Colonic mucosa (tissue), 4 donors: ENCODE results near the gene SRPK1. TPM values are rescaled to one million over a fixed set of nuclear protein-coding genes. Genes with fewer than 3 reads are reported as not detected.

Experiments used
- DNase-seq: peaks from one replicate; pipeline ENCODE4 v3.0.0-alpha.2; 2020
- H3K27ac ChIP-seq: fragments of 200-600 bp; one replicate; pipeline ENCODE4 v1.8.0; 2021
- H3K27me3 ChIP-seq: fragments of 200-600 bp; one replicate; pipeline ENCODE4 v1.8.0; 2021
- H3K36me3 ChIP-seq: fragments of 200-600 bp; one replicate; pipeline ENCODE4 v1.8.0; 2021
- H3K4me1 ChIP-seq: fragments of 200-600 bp; one replicate; pipeline ENCODE4 v1.8.0; 2021; ENCODE audit warnings: mild to moderate bottlenecking
- H3K4me3 ChIP-seq: fragments of 200-600 bp; one replicate; pipeline ENCODE4 v1.8.0; 2021
- H3K9ac ChIP-seq, 2 donors: one replicate each; pipeline ENCODE4 v1.7.0; 2013; ENCODE audit warnings: control low read depth in 2 of 2, low read depth in 2 of 2, low read length in 2 of 2
- H3K9me3 ChIP-seq: fragments of 200-600 bp; one replicate; pipeline ENCODE4 v1.8.0; 2021
- intact Hi-C: fragments of 100-400 bp; cut with DNase I; formaldehyde crosslinking; loops from one replicate; pipeline ENCODE4 v1.14.1; 2022
- total RNA-seq, 2 donors: library from RNA; stranded (reverse); fragmentation: NEBNext Ultra II Directional in 1 of 2; extraction: Animal tissue kit (Norgen Biotek cat#: 25700) in 1 of 2; gene quantifications; one replicate each; pipeline ENCODE4 v1.2.1, GENCODE V29; 2021
- TF ChIP-seq, protein P1 (sequence below): fragments of 200-600 bp; IDR thresholded peaks from one replicate; pipeline ENCODE4 v1.8.0; 2022; ENCODE audit warnings: antibody characterized with exemption, mild to moderate bottlenecking
- donor health status: healthy.
- donor health status: DM: no; HTN: no; CAD: no.
- donor health status: DM: no; HTN: no; CAD: no.

The SRPK1 gene
- total RNA-seq, 2 donors from 2014 or later: 89.4 to 111 TPM

GRCh38 chr6:35900448-35900847 is 20.4 kb downstream of the SRPK1 start:
- intact Hi-C loops: no loop called here
- no peak for DNase-seq
- no peaks in the 10 kb centered on the region for H3K36me3 ChIP-seq
- H3K4me1 ChIP-seq: no peaks in the 10 kb centered on the region
- H3K27me3 ChIP-seq: no peaks in the 10 kb centered on the region
- TF ChIP-seq, protein P1, sequence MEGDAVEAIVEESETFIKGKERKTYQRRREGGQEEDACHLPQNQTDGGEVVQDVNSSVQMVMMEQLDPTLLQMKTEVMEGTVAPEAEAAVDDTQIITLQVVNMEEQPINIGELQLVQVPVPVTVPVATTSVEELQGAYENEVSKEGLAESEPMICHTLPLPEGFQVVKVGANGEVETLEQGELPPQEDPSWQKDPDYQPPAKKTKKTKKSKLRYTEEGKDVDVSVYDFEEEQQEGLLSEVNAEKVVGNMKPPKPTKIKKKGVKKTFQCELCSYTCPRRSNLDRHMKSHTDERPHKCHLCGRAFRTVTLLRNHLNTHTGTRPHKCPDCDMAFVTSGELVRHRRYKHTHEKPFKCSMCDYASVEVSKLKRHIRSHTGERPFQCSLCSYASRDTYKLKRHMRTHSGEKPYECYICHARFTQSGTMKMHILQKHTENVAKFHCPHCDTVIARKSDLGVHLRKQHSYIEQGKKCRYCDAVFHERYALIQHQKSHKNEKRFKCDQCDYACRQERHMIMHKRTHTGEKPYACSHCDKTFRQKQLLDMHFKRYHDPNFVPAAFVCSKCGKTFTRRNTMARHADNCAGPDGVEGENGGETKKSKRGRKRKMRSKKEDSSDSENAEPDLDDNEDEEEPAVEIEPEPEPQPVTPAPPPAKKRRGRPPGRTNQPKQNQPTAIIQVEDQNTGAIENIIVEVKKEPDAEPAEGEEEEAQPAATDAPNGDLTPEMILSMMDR: no peak
- H3K9ac ChIP-seq: no peak overlapping the region
- no peak overlapping the region for H3K27ac ChIP-seq
- H3K9me3 ChIP-seq: no peaks in the 10 kb centered on the region
- H3K4me3 ChIP-seq: no peak overlapping the region

GRCh38 chr6:35898003-35898402 is 22.9 kb downstream of the SRPK1 start:
- no peaks in the 10 kb centered on the region for H3K27me3 ChIP-seq
- H3K27ac ChIP-seq: no peak overlapping the region
- H3K4me3 ChIP-seq: no peak overlapping the region
- DNase-seq: no peak
- TF ChIP-seq, protein P1: no peak
- no peaks in the 10 kb centered on the region for H3K4me1 ChIP-seq
- intact Hi-C loops: no loop called here
- H3K36me3 ChIP-seq: no peaks in the 10 kb centered on the region
- H3K9ac ChIP-seq: no peak overlapping the region
- H3K9me3 ChIP-seq: no peaks in the 10 kb centered on the region

DNA sequence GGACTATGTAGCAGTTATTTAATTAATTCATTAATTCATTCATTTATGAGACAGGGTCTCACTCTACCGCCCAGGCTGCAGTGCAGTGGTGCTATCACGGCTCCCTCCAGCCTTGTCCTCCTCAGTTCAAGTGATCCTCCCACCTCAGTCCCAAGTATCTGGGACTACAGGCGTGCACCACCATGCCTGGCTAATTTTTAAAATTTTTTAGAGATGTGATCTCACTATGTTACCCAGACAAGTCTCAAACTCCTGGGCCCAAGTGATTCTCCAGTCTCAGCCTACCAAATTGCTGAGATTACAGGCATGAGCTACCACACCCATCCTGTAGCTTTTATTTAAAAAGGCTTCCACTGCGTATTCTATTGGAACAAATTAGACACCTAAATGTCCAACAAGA is 23.4 kb downstream of the SRPK1 start:
- Histone ChIP-seq H3K4me3 (no peak overlapping the region), H3K4me1 (no peaks in the 10 kb centered on the region), H3K36me3 (no peaks in the 10 kb centered on the region), H3K27me3 (no peaks in the 10 kb centered on the region), H3K9me3 (no peaks in the 10 kb centered on the region), H3K27ac (no peak overlapping the region), H3K9ac (no peak overlapping the region)
- TF ChIP-seq, protein P1: no peak
- no peak for DNase-seq
- intact Hi-C loops: no loop called here

- H3K4me1 ChIP-seq: no peaks in the 10 kb centered on the region
- no peak for DNase-seq
- no peak overlapping the region for H3K4me3 ChIP-seq
- no peaks in the 10 kb centered on the region for H3K27me3 ChIP-seq
- H3K27ac ChIP-seq: no peak overlapping the region
- no peak overlapping the region for H3K9ac ChIP-seq
- TF ChIP-seq, protein P1: no peak
- no peaks in the 10 kb centered on the region for H3K9me3 ChIP-seq
- H3K36me3 ChIP-seq: no peaks in the 10 kb centered on the region
- intact Hi-C loops: no loop called here
Measured at GRCh38 chr6:35897036-35897435, 23.9 kb downstream of the SRPK1 start.

DNA sequence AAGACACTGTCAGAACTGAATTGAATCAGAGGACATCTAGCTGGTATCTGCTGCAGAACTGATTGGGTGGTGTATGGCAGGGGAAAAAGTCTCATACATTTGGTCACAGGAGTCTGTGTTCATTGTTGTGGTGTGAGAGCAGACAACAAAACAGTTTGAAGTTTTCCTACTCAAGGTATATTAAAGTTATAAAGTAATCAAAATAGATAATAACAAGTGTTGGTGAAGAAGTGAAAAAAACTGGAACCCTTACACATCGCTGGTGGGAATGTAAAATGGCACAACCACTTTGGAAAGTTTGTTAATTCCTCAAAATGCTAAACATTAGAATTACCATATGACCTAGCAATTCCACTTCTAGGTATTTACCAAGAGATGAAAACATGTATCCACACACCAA is 24.7 kb downstream of the SRPK1 start:
- no peak for DNase-seq
- intact Hi-C loops: no loop called here
- Histone ChIP-seq H3K27me3 (no peaks in the 10 kb centered on the region), H3K9ac (no peak overlapping the region), H3K36me3 (no peaks in the 10 kb centered on the region), H3K4me1 (no peaks in the 10 kb centered on the region), H3K9me3 (no peaks in the 10 kb centered on the region), H3K27ac (no peak overlapping the region), H3K4me3 (no peak overlapping the region)
- TF ChIP-seq, protein P1: no peak

- no peaks in the 10 kb centered on the region for H3K9me3 ChIP-seq
- TF ChIP-seq, protein P1: no peak
- H3K4me1 ChIP-seq: no peaks in the 10 kb centered on the region
- no peak overlapping the region for H3K27ac ChIP-seq
- intact Hi-C loops: no loop called here
- no peak overlapping the region for H3K9ac ChIP-seq
- H3K4me3 ChIP-seq: no peak overlapping the region
- H3K27me3 ChIP-seq: no peaks in the 10 kb centered on the region
- no peaks in the 10 kb centered on the region for H3K36me3 ChIP-seq
- DNase-seq: no peak
Measured at GRCh38 chr6:35895560-35895959, 25.3 kb downstream of the SRPK1 start.
